Ureter (tissue), 1 donor: Measurements from ENCODE around the gene CRIP1. TPM values are rescaled to one million over a fixed set of nuclear protein-coding genes. Genes with fewer than 3 reads are reported as not detected.

Experiments used
- DNase-seq: peaks from one replicate; pipeline ENCODE4 v3.0.0-alpha.2; 2020; ENCODE audit warnings: low spot score
- total RNA-seq: library from RNA; stranded (reverse); gene quantifications from one replicate; pipeline ENCODE4 v1.2.4, GENCODE V29; 2023
- donor health status: DM: yes; HTN: yes; CAD: no.

The CRIP1 gene
- total RNA-seq, 1 donor from 2014 or later = 127 TPM

- DNase-seq = peak; percentile 92
Measured at GRCh38 chr14:105480807-105481801, 5.6 kb upstream of the CRIP1 start.

- peak; percentile 98 for DNase-seq
Measured at GRCh38 chr14:105481886-105482457, 4.7 kb upstream of the CRIP1 start.

- no peak for DNase-seq
Measured at GRCh38 chr14:105482486-105483110, 4.1 kb upstream of the CRIP1 start.

- DNase-seq = peak; percentile 73
Measured at GRCh38 chr14:105483300-105484068, 3.2 kb upstream of the CRIP1 start.

GRCh38 chr14:105484069-105484996, 2.4 kb upstream of the CRIP1 start:
- peak; percentile 62 for DNase-seq

- DNase-seq = no peak
Measured at GRCh38 chr14:105484997-105485393, 1.7 kb upstream of the CRIP1 start.

- DNase-seq = peak; percentile 58
Measured at GRCh38 chr14:105485739-105486162, 935 bp upstream of the CRIP1 start.

GRCh38 chr14:105486974-105487448, 325 bp downstream of the CRIP1 start:
- peak; percentile 75 for DNase-seq

- DNase-seq = no peak
Measured at GRCh38 chr14:105487449-105487985, 831 bp downstream of the CRIP1 start.

- no peak for DNase-seq
Measured at GRCh38 chr14:105487986-105488777, 1.5 kb downstream of the CRIP1 start.

GRCh38 chr14:105488781-105489541, 2.3 kb downstream of the CRIP1 start:
- no peak for DNase-seq

- DNase-seq = peak; percentile 93
Measured at GRCh38 chr14:105489542-105490266, 3.0 kb downstream of the CRIP1 start.

GRCh38 chr14:105490267-105490571, 3.5 kb downstream of the CRIP1 start:
- no peak for DNase-seq

GRCh38 chr14:105490572-105491365, 4.1 kb downstream of the CRIP1 start, which contains the start of gene TEDC1:
TEDC1 (plus strand) TSS chr14:105491246; CDS start chr14:105491376, 130 bp downstream.
- DNase-seq = peak; percentile 99

GRCh38 chr14:105491366-105491973, 4.8 kb downstream of the CRIP1 start:
- DNase-seq = peak; percentile 82
